KOPT-K1 (cell line): ENCODE results near the gene PTPN14.

Experiments
- H3K27ac ChIP-seq: fragments of 200-600 bp; sonication (generic); 2 replicates; pipeline ENCODE4 v1.5.1; 2016; ENCODE audit warnings: antibody characterized with exemption, mild to moderate bottlenecking, low read depth, low read length; ENCODE audit not compliant: poor library complexity, severe bottlenecking
- H3K36me3 ChIP-seq: fragments of 200-600 bp; sonication (generic); 2 replicates; pipeline ENCODE4 v1.5.1; 2017; ENCODE audit warnings: antibody characterized with exemption, mild to moderate bottlenecking, low read length, moderate library complexity; ENCODE audit not compliant: insufficient read depth
- H3K9me3 ChIP-seq: fragments of 200-600 bp; sonication (generic); 2 replicates; pipeline ENCODE4 v1.5.1; 2017; ENCODE audit warnings: antibody characterized with exemption, low read length, mild to moderate bottlenecking; ENCODE audit not compliant: insufficient read depth, poor library complexity, severe bottlenecking

PTPN14 gene

DNA sequence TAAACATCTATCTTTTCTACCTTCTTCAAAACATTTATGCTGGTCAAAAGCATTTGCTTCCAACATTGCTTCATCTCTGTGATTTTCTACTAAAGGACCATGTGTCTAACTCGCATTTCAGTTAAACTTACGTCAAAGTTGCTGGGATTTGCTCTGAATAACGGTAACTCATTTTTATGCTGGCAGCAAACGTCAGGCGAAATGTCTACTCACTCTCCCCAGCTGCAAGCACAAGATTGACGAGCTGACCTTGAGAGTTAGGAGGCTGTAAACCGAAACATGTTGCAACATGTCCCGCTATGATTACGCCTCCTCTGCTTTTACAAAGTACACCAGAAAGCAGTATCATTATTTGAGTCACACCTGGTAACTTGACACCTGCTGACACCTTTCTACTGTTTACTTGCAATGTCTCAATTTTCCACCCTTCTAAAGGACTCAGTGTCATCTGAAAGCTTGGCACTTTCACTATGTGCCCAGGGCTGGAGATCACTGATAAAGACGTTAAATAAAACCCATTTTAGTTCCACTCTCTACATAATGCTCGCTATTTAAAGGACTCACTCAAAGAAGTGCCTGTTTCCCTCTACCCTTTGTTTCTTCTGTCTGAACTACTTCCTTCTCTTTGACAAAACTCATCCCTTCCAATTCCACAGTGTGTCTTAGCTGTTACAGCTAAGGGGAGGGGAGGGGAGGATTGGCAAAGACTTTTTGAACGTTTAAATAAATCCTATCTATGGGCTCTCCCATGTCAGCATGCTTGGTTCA lies 111.9 kb downstream of the PTPN14 start:
- Histone ChIP-seq H3K27ac (no peak overlapping the region), H3K9me3 (no peaks in the 10 kb centered on the region)

DNA sequence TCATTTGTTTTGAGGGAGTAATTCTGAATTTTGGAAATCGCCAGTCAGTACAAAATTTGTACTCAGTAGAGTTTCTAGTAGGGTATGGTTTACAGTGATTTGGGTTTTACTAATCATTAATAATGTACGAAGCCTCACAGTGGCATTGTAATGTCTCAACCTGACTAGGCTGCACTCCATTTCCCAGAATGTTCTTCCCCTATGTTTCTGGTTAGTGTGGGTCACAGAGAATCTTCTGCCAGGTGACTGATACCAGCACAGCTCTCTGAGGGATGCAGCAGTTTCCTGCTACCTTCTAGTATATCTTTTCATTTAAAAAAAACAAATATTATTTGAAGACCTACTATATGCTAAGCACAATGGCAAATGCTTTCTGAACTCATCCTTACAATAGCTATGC lies 112.9 kb downstream of the PTPN14 start:
- no peaks in the 10 kb centered on the region for H3K9me3 ChIP-seq
- no peaks in the 10 kb centered on the region for H3K36me3 ChIP-seq
- H3K27ac ChIP-seq, result no peak overlapping the region

More for the DNA sequence above, 111.9 kb downstream of the PTPN14 start:
- H3K36me3 ChIP-seq, result no peaks in the 10 kb centered on the region

DNA sequence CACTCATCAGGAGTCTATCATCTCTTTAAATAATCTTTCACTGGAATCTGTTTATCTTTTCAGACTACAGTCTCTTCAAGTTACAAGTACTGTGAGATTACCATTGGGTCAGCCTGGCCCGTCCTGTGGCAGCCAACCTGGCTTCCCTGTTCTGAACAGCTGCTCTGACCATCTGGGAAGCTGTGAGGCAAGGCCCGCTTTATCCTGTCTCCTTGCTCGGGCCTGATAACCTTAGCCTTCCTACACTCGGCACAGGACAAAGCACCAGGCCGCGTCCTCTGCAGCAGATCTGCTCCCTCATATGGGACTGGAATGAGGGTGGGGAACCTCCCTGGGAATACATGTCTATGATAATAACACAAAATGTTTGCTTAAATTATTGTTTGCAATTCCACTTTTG lies 113.3 kb downstream of the PTPN14 start:
- H3K36me3 ChIP-seq, result no peaks in the 10 kb centered on the region
- H3K9me3 ChIP-seq, result no peaks in the 10 kb centered on the region
- no peak overlapping the region for H3K27ac ChIP-seq

DNA sequence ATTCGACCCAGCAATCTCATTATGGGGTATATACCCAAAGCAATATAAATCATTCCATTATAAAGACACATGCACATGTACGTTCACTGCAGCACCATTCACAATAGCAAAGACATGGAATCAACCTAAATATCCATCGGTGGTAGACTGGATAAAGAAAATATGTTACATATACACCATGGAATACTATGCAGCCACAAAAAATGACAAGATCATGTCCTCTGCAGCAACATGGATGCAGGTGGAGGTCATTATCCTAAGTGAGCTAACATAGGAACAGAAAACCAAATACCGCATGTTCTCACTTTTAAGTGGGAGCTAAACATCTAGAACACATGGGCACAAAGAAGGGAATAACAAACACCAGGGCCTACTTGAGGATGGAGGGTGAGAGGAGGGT lies 115.5 kb downstream of the PTPN14 start:
- Histone ChIP-seq H3K27ac (no peak overlapping the region), H3K36me3 (no peaks in the 10 kb centered on the region), H3K9me3 (no peaks in the 10 kb centered on the region)

DNA sequence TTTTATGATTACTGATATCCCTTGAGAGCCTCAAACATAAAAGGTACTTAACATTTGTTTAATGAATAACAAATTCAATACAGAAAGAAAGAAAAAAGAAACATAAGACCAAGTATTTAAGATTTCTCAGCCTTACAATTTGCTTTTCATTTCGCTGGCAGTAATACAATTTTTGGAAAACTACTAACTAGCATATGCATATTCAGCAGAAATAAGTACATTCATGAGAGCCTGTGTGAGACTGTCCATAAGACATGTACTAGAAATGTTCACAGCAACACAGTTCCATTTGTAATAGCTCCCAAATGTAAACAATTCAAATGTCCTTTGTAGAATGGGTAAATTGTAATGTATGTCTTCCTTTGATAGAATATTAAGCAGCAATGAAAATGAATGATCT lies 119.2 kb downstream of the PTPN14 start:
- H3K36me3 ChIP-seq, result no peaks in the 10 kb centered on the region
- no peaks in the 10 kb centered on the region for H3K9me3 ChIP-seq
- H3K27ac ChIP-seq, result no peak overlapping the region

DNA sequence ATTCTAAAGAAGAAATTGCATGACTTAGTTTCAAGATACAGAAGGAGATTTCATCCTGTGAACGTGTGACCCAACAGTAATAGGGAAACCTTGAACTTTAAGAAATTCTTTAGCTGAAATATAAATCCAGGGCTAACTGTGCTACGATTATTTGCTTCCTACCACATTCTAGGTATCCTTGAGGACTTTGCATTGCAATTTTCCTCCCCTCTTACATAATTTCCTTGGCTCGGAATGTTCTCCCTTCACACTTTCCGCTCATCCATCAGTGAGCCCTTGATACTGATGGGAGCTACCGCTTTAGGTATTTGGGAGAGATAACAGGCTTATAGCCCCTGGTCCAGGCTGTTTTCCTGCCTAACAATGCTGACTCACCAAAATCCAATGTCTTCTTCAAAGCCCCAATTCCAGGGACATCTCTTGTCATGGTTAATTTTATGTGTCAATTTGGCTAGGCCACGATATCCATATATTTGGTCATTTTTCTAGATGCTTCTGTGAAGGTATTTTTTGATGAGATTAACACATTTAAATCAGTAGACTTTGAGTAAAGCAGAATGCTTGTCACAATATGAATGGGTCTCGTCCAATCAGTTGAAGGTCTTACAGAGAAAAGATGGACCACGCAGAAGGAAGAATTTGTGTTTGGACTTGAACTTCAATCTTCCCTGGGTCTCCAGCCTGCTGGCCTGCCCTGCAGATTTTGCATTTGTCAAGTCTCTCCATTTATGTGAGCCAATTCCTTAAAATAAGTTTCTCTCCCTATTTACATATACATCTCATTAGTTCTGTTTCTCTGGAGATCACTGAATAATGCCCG lies 121.2 kb downstream of the PTPN14 start:
- Histone ChIP-seq H3K27ac (no peak overlapping the region), H3K9me3 (no peaks in the 10 kb centered on the region), H3K36me3 (no peaks in the 10 kb centered on the region)

DNA sequence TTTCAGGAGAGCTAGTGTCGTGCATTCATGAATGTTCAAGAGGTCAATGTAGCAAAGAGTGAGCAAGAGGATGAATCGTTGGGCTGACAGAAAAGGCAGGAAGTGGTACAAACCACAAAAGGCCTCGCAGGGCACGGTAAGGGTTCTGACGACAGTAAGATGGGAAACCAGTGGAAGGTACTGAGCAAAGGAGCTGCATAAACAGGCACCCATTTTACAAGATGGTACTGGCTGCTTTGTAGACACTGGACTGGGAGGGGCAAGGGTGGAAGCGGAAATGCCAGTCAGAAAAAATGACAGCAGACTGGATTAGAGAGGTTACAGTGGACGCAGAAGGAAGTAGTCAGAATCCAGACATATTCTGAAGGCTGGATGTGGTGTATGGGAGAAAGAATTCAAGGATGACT lies 123.5 kb downstream of the PTPN14 start:
- Histone ChIP-seq H3K36me3 (no peaks in the 10 kb centered on the region), H3K9me3 (no peaks in the 10 kb centered on the region), H3K27ac (peak overlapping the region; percentile 68)

DNA sequence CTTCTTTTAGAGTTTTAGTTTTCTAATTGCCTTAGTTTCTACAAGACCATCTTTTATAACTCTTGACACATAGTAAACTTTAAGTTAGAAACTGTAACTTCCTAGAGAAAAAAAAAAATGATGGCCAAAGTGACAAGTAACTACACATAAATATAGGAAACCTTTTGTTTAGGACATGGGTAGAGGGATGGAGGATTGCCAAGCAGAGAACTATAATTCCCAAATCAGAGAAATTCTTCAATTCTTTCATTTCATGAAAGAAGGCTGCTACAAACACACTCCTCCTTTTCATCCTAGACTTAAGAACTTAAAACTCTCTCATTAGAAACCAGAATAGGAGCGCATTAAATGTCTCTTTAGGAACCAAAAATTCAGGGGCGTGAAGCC lies 125.0 kb downstream of the PTPN14 start:
- Histone ChIP-seq H3K27ac (no peak overlapping the region), H3K9me3 (no peaks in the 10 kb centered on the region), H3K36me3 (no peaks in the 10 kb centered on the region)

DNA sequence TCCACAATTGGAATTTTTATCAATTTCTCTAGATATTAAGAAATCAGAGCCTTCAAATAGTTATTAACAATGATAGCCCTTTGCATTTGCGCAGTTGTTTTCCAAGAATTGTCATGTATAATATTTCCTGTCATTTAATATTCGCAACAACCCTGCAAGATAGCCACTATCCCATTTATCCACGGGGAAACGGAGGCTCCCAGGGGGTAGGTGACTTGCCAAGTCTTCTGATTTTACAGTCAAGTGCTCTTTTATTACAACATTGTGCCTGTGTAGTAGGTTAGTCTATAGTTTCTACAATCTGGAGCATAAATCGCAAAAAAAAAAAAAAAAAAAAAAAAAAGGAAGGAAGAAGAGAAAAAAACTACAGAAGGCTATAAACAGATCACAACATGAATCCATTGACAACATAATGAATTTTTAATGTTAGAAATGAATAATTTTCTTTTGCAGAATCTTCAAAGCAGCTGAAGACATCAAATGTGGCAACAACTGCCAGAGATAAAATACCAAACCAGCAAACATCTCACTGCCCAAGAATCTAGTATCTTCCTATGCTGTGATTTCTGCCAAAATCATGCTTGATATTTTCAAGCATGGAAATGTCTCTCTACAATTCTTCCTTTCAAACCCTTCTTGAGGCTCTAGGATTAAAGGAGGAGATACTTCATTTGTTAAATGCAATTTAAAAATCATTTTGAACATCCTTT lies 125.5 kb downstream of the PTPN14 start:
- Histone ChIP-seq H3K9me3 (no peaks in the 10 kb centered on the region), H3K36me3 (no peaks in the 10 kb centered on the region), H3K27ac (no peak overlapping the region)

DNA sequence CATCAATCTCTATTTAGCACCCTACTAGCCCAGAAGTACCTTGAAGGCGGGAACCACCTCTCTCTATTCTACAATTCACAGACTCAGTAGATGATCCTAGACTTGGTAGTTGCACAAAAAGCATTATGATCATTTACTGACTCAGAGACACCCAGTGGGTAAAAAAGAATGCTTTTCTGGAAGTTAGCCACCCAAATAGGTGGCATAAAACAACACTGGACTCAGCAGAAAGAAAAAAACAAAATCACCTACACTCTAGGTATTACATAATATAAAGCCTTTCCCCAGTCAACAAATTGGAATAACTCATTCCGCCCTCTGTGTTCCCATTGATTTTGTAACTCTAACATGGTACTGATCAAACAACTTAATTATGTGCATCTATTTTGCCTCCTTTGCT lies 126.3 kb downstream of the PTPN14 start:
- no peaks in the 10 kb centered on the region for H3K9me3 ChIP-seq
- no peaks in the 10 kb centered on the region for H3K36me3 ChIP-seq
- H3K27ac ChIP-seq, result no peak overlapping the region

DNA sequence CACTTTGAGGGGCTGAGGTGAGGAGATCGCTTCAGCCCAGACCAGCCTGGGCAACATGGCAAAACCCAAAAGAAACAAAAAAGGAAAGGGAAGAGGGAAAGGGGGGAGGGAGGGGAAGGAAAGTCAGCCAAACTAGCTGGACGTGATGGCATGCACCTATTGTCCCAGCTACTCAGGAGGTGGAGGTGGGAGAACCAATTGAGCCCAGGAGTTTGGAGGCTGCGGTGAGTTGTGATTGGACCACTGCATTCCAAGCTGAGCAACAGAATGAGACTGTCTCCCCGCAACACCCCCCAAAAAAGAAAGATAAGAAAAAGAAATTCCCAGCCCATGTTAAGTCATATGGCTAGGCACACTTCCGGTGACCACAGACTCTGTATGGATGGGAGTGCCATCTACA lies 128.4 kb downstream of the PTPN14 start:
- Histone ChIP-seq H3K9me3 (no peaks in the 10 kb centered on the region), H3K27ac (no peak overlapping the region), H3K36me3 (no peaks in the 10 kb centered on the region)

DNA sequence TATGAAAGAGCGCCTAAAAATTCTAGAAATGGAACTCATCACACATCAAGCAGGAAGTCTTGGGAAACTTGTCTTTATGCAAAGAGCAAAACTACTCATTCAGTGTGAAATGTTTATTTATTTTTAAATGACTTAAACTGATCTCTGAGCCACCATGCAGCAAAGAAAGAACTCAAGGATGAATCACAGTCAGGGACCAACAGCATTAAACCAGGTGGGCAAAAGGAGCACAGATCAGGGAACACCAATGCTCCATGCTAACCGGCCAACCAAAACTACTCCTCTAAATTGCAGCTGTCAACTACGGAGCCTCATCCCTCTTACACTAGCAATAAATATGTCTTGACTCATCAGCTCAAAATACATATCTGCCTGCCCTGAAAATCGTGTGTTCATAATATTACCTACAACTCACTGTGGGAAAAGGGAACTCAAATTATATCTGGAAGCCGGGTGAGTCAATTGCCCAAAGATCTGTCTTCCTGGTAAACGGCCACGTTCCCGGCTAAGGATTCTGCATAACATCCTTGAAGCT lies 129.2 kb downstream of the PTPN14 start:
- Histone ChIP-seq H3K36me3 (no peaks in the 10 kb centered on the region), H3K9me3 (no peaks in the 10 kb centered on the region), H3K27ac (no peak overlapping the region)

DNA sequence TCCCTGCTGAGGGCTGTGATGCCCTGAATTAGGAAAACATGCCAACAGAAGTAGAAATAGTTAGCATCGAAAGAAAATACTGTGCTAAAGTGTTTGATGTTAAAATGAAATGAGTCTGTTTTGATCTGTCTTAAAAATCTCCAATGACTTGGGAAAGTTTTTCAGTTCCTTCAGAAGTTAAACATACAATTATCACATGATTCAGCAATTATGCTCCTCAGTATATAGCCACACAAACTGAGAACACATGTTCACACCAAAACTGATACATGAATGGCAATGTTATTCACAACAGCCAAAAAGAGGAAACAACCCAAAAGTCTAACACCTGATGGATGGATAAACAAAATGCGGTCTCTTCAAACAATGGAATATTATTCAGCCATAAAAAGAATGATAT lies 130.6 kb downstream of the PTPN14 start:
- Histone ChIP-seq H3K36me3 (no peaks in the 10 kb centered on the region), H3K9me3 (no peaks in the 10 kb centered on the region), H3K27ac (no peak overlapping the region)

DNA sequence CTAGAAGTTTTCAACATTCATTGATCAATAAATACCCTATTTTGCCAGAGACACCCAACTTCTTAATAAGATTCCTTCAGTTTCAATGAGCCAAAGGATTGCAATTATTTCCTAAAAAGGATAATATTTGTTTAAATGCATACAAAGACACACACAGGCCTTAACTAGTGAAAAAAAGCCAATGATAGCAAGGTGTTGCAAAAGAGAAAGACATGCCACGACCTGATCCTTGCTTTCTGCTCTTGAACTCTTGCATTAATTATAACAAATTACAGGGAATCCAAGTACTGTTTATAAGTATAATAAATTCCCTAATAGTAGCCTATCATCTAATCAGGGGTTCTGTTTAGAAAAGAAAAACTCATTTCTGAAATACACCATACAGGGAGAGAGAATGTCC lies 131.1 kb downstream of the PTPN14 start:
- Histone ChIP-seq H3K27ac (no peak overlapping the region), H3K9me3 (no peaks in the 10 kb centered on the region), H3K36me3 (no peaks in the 10 kb centered on the region)

DNA sequence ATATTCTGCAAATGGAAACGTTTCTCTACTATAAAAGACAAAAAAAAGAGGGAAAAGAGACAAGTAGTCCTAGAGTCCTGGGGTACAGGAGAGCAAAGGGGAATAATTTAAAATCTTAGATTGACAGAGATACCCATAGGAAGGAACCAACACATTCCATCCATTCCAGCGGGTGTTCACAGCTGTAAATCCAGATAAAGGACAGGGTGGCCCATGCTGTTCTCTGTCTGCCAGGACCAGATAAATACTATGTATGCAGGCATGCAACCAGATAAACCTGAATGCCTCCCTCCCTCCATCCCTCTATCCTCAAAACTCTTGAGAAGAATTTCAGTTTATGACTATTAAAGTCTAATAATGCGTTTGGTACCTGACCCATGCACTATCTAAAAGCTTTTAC lies 131.8 kb downstream of the PTPN14 start:
- H3K36me3 ChIP-seq, result no peaks in the 10 kb centered on the region
- no peaks in the 10 kb centered on the region for H3K9me3 ChIP-seq
- no peak overlapping the region for H3K27ac ChIP-seq
